K562 (cell line): ENCODE results near the gene EIF4G1. TPM values are rescaled to one million over a fixed set of nuclear protein-coding genes. Genes with fewer than 3 reads are reported as not detected.

ENCODE experiments used
- ATAC-seq: fragments of 200-7000 bp; cut with Tn5 transposase; 3 replicates; pipeline ENCODE4 v1.9.1; 2020; ENCODE audit warnings: moderate library complexity
- BruUV-seq: library from RNA; stranded (reverse); fragments of 400-500 nt; replicated peaks from 2 replicates; lab custom pipeline; 2021; lab: Mats Ljungman, UMichigan
- CTCF ChIA-PET: fragments of 300-600 bp; formaldehyde crosslinking; extraction: SDS; loops from one replicate; lab custom pipeline; 2021; ENCODE audit warnings: low intra/inter-chr PET ratio; lab: Yijun Ruan, JAX
- POLR2A ChIA-PET: fragments of 300-600, 350-650 bp; sonication (Branson Sonifier 250); formaldehyde crosslinking; extraction: SDS; loops from one replicate; lab custom pipeline; 2021; ENCODE audit warnings: antibody characterized with exemption, inconsistent platforms; lab: Yijun Ruan, JAX
- DNase-seq, 4 experiments: peaks; one replicate each; pipeline versions ENCODE4 v3.0.0 to v3.0.0-alpha.2; 2011 to 2018; ENCODE audit warnings: low spot score in 3 of 4, mixed read lengths in 3 of 4; ENCODE audit errors: extremely low read depth in 1 of 4
- FAIRE-seq: peaks from 2 replicates; lab custom pipeline; 2011; peaks lifted over from hg19 to GRCh38; lab: Jason Lieb, UNC
- H2AFZ ChIP-seq: 2 replicates; pipeline ENCODE4 v1.6.0; 2011; ENCODE audit warnings: low read depth, low read length, control low read depth, inconsistent platforms
- H3K27ac ChIP-seq: fragments of 200-600 bp; 3 replicates; pipeline ENCODE4 v1.8.0; 2011; ENCODE audit warnings: low read depth, mild to moderate bottlenecking, control low read depth, inconsistent platforms, low read length, moderate library complexity, mixed read lengths; ENCODE audit errors: extremely low read depth
- H3K27me3 ChIP-seq, 2 experiments: fragments of 300-600 bp in 1 of 2; 2 replicates in 1 of 2; 3 replicates in 1 of 2; pipeline versions ENCODE4 v1.6.0 to v1.8.0; 2011; ENCODE audit warnings: inconsistent platforms in 2 of 2, low read length in 2 of 2, mild to moderate bottlenecking in 1 of 2, mixed read lengths in 1 of 2, moderate library complexity in 1 of 2; ENCODE audit not compliant: control insufficient read depth in 2 of 2, insufficient read depth in 2 of 2
- H3K36me3 ChIP-seq: fragments of 300-600 bp; 3 replicates; pipeline ENCODE4 v1.8.0; 2011; ENCODE audit warnings: mild to moderate bottlenecking, low read length, inconsistent platforms; ENCODE audit not compliant: control insufficient read depth, insufficient read depth
- H3K4me1 ChIP-seq, 2 experiments: fragments of 200-600 bp in 1 of 2; replicated peaks in 1 of 2; 2 replicates in 1 of 2; 3 replicates in 1 of 2; pipeline versions ENCODE4 v1.5.1 to v1.8.0; 2011; ENCODE audit warnings: inconsistent platforms in 2 of 2, low read length in 2 of 2, mild to moderate bottlenecking in 1 of 2, mixed read lengths in 1 of 2, moderate library complexity in 1 of 2; ENCODE audit not compliant: control insufficient read depth in 2 of 2, insufficient read depth in 2 of 2
- H3K4me2 ChIP-seq: 2 replicates; pipeline ENCODE4 v1.6.1; 2011; ENCODE audit warnings: low read length, control low read depth, inconsistent platforms, mixed read lengths; ENCODE audit not compliant: insufficient read depth
- H3K4me3 ChIP-seq: fragments of 200-600 bp; sonication (generic), shearing (Covaris generic); 2 replicates; pipeline ENCODE4 v1.5.1; 2016; ENCODE audit warnings: control low read depth, inconsistent platforms
- H3K79me2 ChIP-seq: fragments of 200-600 bp; 3 replicates; pipeline ENCODE4 v1.8.0; 2011; ENCODE audit warnings: low read length, inconsistent platforms; ENCODE audit not compliant: control insufficient read depth, insufficient read depth
- H3K9ac ChIP-seq, 2 experiments: 2 replicates each; pipeline versions ENCODE4 v1.6.0 to v1.6.1; 2011; ENCODE audit warnings: low read depth in 2 of 2, low read length in 2 of 2, control low read depth in 1 of 2, inconsistent platforms in 1 of 2, mild to moderate bottlenecking in 1 of 2, mixed read lengths in 1 of 2; ENCODE audit not compliant: insufficient read depth in 1 of 2
- H3K9me1 ChIP-seq: one replicate; pipeline ENCODE4 v1.6.0; 2011; ENCODE audit warnings: inconsistent platforms, mild to moderate bottlenecking, low read length, moderate library complexity; ENCODE audit not compliant: control insufficient read depth, insufficient read depth
- H3K9me3 ChIP-seq: replicated peaks from 2 replicates; pipeline ENCODE4 v1.5.1; 2011; ENCODE audit warnings: low read depth, low read length, inconsistent platforms; ENCODE audit not compliant: control insufficient read depth, insufficient read depth
- H4K20me1 ChIP-seq: replicated peaks from 2 replicates; pipeline ENCODE4 v1.6.1; 2011; ENCODE audit warnings: low read length, inconsistent platforms, mixed read lengths; ENCODE audit not compliant: control insufficient read depth, insufficient read depth
- CXXC5 ChIP-seq: fragments of 250-450 bp; sonication (Bioruptor Pico); IDR thresholded peaks from 2 replicates; pipeline ENCODE4 v1.8.0; 2022; ENCODE audit warnings: inconsistent platforms, mild to moderate bottlenecking, moderate library complexity
- ETV5 ChIP-seq: sonication (generic); formaldehyde crosslinking; IDR thresholded peaks from 2 replicates; pipeline ENCODE4 v1.4.0; 2020; ENCODE audit warnings: low read depth, mild to moderate bottlenecking, missing genetic modification reagents
- FOXP1 ChIP-seq: sonication (generic); formaldehyde crosslinking; IDR thresholded peaks from 2 replicates; pipeline ENCODE4 v1.8.0; 2022; ENCODE audit warnings: mild to moderate bottlenecking, missing genetic modification reagents
- HLTF ChIP-seq: fragments of 450-650 bp; IDR thresholded peaks from 2 replicates; pipeline ENCODE4 v1.6.1; 2016
- ILF3 ChIP-seq: fragments of 450-650 bp; IDR thresholded peaks from 2 replicates; pipeline ENCODE4 v1.6.1; 2018; ENCODE audit warnings: antibody characterized with exemption, mild to moderate bottlenecking, moderate library complexity, borderline replicate concordance
- MBD2 ChIP-seq: sonication (generic); IDR thresholded peaks from 2 replicates; pipeline ENCODE4 v1.6.1; 2016; ENCODE audit warnings: low read depth, borderline replicate concordance
- NFIC ChIP-seq: fragments of 450-650 bp; IDR thresholded peaks from 2 replicates; pipeline ENCODE4 v1.6.1; 2017; ENCODE audit warnings: mild to moderate bottlenecking, inconsistent platforms
- NRF1 ChIP-seq, 2 experiments: fragments of 450-650 bp; IDR thresholded peaks in 1 of 2; conservative IDR thresholded peaks in 1 of 2; 2 replicates each; pipeline ENCODE4 v1.6.1; 2014; ENCODE audit warnings: mild to moderate bottlenecking in 2 of 2
- THAP12 ChIP-seq: fragments of 250-450 bp; sonication (Bioruptor Pico); IDR thresholded peaks from 2 replicates; pipeline ENCODE4 v1.9.0; 2021; ENCODE audit warnings: mild to moderate bottlenecking, inconsistent platforms
- VEZF1 ChIP-seq: fragments of 200-800 bp; sonication (Bioruptor generic); IDR thresholded peaks from 2 replicates; pipeline ENCODE4 v1.6.1; 2017; ENCODE audit warnings: missing genetic modification characterization, missing compliant biosample characterization
- XRCC5 ChIP-seq: fragments of 200-400 bp; formaldehyde crosslinking; IDR thresholded peaks from 2 replicates; pipeline ENCODE4 v1.6.1; 2017; ENCODE audit warnings: low read depth, mild to moderate bottlenecking, low read length
- YY1 ChIP-seq, 3 experiments: IDR thresholded peaks; 2 replicates each; pipeline ENCODE4 v1.6.1; 2011; ENCODE audit warnings: low read length in 2 of 3, mild to moderate bottlenecking in 2 of 3, moderate library complexity in 2 of 3, borderline replicate concordance in 1 of 3, control low read depth in 1 of 3, low read depth in 1 of 3; ENCODE audit not compliant: insufficient read depth in 3 of 3, insufficient replicate concordance in 2 of 3, control insufficient read depth in 1 of 3, insufficient read length in 1 of 3; ENCODE audit errors: extremely low read depth in 1 of 3
- ZC3H11A ChIP-seq: IDR thresholded peaks from 2 replicates; pipeline ENCODE4 v1.6.1; 2012; ENCODE audit warnings: low read depth, low read length, improper control_type of control experiment
- ZNF316 ChIP-seq: fragments of 450-650 bp; IDR thresholded peaks from 2 replicates; pipeline ENCODE4 v1.6.1; 2016
- WGBS: fragments of 100-300 bp; shearing (Covaris generic); methylation state at CpG from one replicate; pipeline ENCODE4 v1.1.6; 2016; ENCODE audit warnings: low coverage, mixed read lengths; ENCODE audit not compliant: insufficient coverage; ENCODE audit errors: missing lambda C conversion rate; 5-methylcytosine and 5-hydroxymethylcytosine counted together
- in situ Hi-C: fragments of 300-500 bp; cut with MboI; formaldehyde crosslinking; loops from 4 replicates; pipeline ENCODE4 v1.15.0; 2018; ENCODE audit warnings: inconsistent platforms, mixed read lengths
- intact Hi-C: fragments of 100-400 bp; cut with micrococcal nuclease; formaldehyde crosslinking; loops from 2 replicates; pipeline ENCODE4 v1.14.2; 2022
- polyA plus RNA-seq, 8 experiments: library from polyadenylated mRNA; depleted of rRNA in 4 of 8; stranded (reverse) in 5 of 8; unstranded in 3 of 8; fragments of >200 nt; fragmentation: Nextera tagmentation in 2 of 8; fragmentation: Illumina TruSeq in 1 of 8; extraction: Ambion mirVana in 2 of 8; extraction: Trizol in 1 of 8; gene quantifications; 2 replicates each; pipeline versions ENCODE4 v1.2.1 to v1.2.3, GENCODE V29; 2011 to 2014; ENCODE audit warnings: inconsistent platforms in 1 of 8, missing spikeins in 1 of 8
- total RNA-seq, 7 experiments: library from RNA; depleted of rRNA in 6 of 7; stranded (reverse); fragments of >200 nt in 6 of 7; fragmentation: Illumina TruSeq in 2 of 7; extraction: Trizol in 2 of 7; gene quantifications; 2 replicates each; pipeline versions ENCODE4 v1.2.1 to v1.2.3, GENCODE V29; 2011 to 2021; ENCODE audit warnings: low replicate concordance in 1 of 7
- TF ChIP-seq, protein P1 (sequence below): fragments of 450-650 bp; IDR thresholded peaks from 2 replicates; pipeline ENCODE4 v1.6.1; 2018; ENCODE audit warnings: mild to moderate bottlenecking, low read depth; ENCODE audit not compliant: partially characterized antibody

EIF4G1 gene
- total and polyA plus RNA-seq, 9 of the 15 experiments (the other 6 are each of a cell fraction or from before 2014, with no cell fraction given) = 4.6 to 505 (median 155) TPM

DNA sequence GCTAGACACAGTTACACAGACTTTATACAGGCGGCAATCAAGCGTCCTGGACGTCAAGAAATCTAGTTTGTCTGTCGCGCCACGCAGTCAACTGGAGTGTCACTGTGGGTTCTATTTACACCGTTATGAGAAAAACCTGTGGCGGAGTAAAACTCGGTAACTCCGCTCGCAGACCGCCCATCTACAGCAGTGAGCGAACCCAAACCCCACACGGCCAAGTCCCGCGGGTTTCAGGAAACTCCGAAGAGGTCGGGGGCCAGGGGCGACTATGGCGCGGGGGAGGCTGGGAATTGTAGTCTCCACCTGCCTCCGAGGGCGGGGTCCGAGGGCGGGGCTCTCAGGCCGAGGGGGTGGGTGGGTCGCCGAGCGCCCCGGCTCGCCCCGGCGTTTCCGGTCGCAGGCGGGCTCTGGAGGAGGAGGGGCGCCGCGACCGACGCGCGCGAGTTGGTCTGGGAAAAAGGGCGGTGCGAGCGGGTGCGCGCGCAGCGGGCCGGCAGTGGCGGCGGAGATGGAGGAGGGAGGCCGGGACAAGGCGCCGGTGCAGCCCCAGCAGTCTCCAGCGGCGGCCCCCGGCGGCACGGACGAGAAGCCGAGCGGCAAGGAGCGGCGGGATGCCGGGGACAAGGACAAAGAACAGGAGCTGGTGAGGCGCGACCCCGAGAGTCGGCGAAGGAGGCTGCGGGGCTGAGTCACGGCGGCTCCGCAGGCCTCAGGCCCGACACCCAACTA, 15.5 kb upstream of the EIF4G1 start, which contains the start of gene PSMD2:
Gene PSMD2 (plus strand): TSS at position 483 of the 729 bp plus-strand sequence. CDS start 26 bp downstream, at position 509.
- Histone ChIP-seq H2AFZ (peak within 1 kb of the TSS; percentile 99), H3K27ac (peak within 1 kb of the TSS; percentile 88), H3K4me2 (peak within 1 kb of the TSS; percentile 94), H4K20me1 (no peaks in the 10 kb centered on the region; the same call in 1 of the 2 replicates), H3K36me3 (peaks cover 41% of the 10 kb centered on the region), H3K27me3 (no peaks in the 10 kb centered on the region), H3K4me3 (peak within 1 kb of the TSS; percentile 84), H3K9ac (peak within 1 kb of the TSS; percentile 87 to 98), H3K9me3 (no peaks in the 10 kb centered on the region), H3K4me1 (peaks cover 7 to 9% of the 10 kb centered on the region in 2 experiments; a peak in 4 of 5 replicates), H3K79me2 (peaks cover 30% of the 10 kb centered on the region), H3K9me1 (no peaks in the 10 kb centered on the region)
- 2% methylated on average over 43 of the region's 78 CpGs for WGBS
- intact Hi-C loops = loop anchor here (2.0 to 5.0 kb wide), 3 partner anchors 16 to 127 kb away; partner anchors contain the start of genes ALG3, AP2M1, EEF1AKMT4 and EIF4G1
- ATAC-seq = peak; percentile 98
- in situ Hi-C loops = no loop called here
- FAIRE-seq = peak; percentile 87
- CTCF ChIA-PET = no interaction called here
- no TSS peak for BruUV-seq
- peak; percentile 97 to 99 (median 98) for DNase-seq
- POLR2A ChIA-PET = interaction anchor here (0.6 to 1.4 kb wide), 4 partner anchors 10 to 66 kb away, joined by 3 to 8 read pairs (median 4); no protein-coding TSS in a partner anchor
- 0 out of 2 replicates have a peak, but pooled peaks have one; percentile 68 for TF ChIP-seq ETV5
- peak in 2 of 3 experiments; percentile 30 to 62 for TF ChIP-seq YY1 (IDR thresholded peaks at IDR 0.05; ENCODE audit: borderline replicate concordance in 1 of 3, control insufficient read depth in 1 of 3, extremely low read depth in 1 of 3, insufficient read depth in 3 of 3, insufficient read length in 1 of 3, insufficient replicate concordance in 2 of 3, low read depth in 1 of 3, low read length in 2 of 3)
- peak; percentile 47 for TF ChIP-seq CXXC5
- no peak for TF ChIP-seq ILF3
- peak; percentile 97 for TF ChIP-seq VEZF1
- TF ChIP-seq XRCC5 = peak; percentile 34; the same call in 1 of the 2 replicates
- TF ChIP-seq HLTF = no peak
- no peak for TF ChIP-seq NFIC
- TF ChIP-seq, protein P1, sequence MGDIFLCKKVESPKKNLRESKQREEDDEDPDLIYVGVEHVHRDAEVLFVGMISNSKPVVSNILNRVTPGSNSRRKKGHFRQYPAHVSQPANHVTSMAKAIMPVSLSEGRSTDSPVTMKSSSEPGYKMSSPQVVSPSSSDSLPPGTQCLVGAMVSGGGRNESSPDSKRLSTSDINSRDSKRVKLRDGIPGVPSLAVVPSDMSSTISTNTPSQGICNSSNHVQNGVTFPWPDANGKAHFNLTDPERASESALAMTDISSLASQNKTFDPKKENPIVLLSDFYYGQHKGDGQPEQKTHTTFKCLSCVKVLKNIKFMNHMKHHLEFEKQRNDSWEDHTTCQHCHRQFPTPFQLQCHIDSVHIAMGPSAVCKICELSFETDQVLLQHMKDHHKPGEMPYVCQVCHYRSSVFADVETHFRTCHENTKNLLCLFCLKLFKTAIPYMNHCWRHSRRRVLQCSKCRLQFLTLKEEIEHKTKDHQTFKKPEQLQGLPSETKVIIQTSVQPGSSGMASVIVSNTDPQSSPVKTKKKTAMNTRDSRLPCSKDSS = no peak
- TF ChIP-seq NRF1 (conservative IDR thresholded peaks at IDR 0.05 in 1 of 2, IDR thresholded peaks at IDR 0.05 in 1 of 2) = peak; percentile 88 to 89
- peak; percentile 96 for TF ChIP-seq THAP12 (CRISPR knock-in tag)
- TF ChIP-seq FOXP1 (CRISPR knock-in tag) = no peak; the same call in 1 of the 2 replicates
- peak; percentile 58 for TF ChIP-seq MBD2
- no peak for TF ChIP-seq ZC3H11A
- TF ChIP-seq ZNF316 = peak; percentile 46; the same call in 1 of the 2 replicates
